B cell (primary cell): ENCODE results near the gene TPCN1.

Experiments used
- CTCF ChIP-seq: fragments of 200-600 bp; IDR thresholded peaks from one replicate; pipeline ENCODE4 v1.8.0; 2022; ENCODE audit warnings: antibody characterized with exemption, mild to moderate bottlenecking
- EZH2 ChIP-seq: IDR thresholded peaks from 2 replicates; pipeline ENCODE4 v1.6.1; 2012; ENCODE audit warnings: borderline replicate concordance, low read depth, mild to moderate bottlenecking, moderate library complexity, low read length; ENCODE audit not compliant: insufficient read depth, poor library complexity, severe bottlenecking

- TF ChIP-seq CTCF (no peak), EZH2 (no peak)
Observed at GRCh38 chr12:113186033-113186365, 35.3 kb upstream of the TPCN1 start.
